Spinal cord (tissue), 10 donors: Measurements from ENCODE around the gene OR10J5. TPM values are rescaled to one million over a fixed set of nuclear protein-coding genes. Genes with fewer than 3 reads are reported as not detected.
"Not testable (repeated sequence)": the region's sequence is repeated elsewhere in the genome, so short reads cannot be mapped to it uniquely, and the experiment has no call there.

Source experiments
- DNase-seq, 6 donors: peaks; one replicate each; pipeline versions ENCODE4 v3.0.0 to v3.0.0-alpha.2; 2013 to 2015; ENCODE audit warnings: low spot score in 6 of 6, low read depth in 4 of 6
- H3K27ac ChIP-seq: one replicate; pipeline ENCODE4 v1.5.1; 2013; ENCODE audit warnings: low read depth, low read length, control low read depth
- H3K27me3 ChIP-seq: one replicate; pipeline ENCODE4 v1.6.1; 2013; ENCODE audit warnings: low read length; ENCODE audit not compliant: control insufficient read depth, insufficient read depth
- H3K36me3 ChIP-seq: one replicate; pipeline ENCODE4 v1.6.1; 2013; ENCODE audit warnings: low read length; ENCODE audit not compliant: control insufficient read depth, insufficient read depth
- H3K4me1 ChIP-seq: one replicate; pipeline ENCODE4 v1.6.1; 2013; ENCODE audit warnings: low read length; ENCODE audit not compliant: control insufficient read depth, insufficient read depth
- H3K4me3 ChIP-seq: one replicate; pipeline ENCODE4 v1.5.1; 2013; ENCODE audit warnings: low read depth, low read length, control low read depth
- H3K9me3 ChIP-seq: one replicate; pipeline ENCODE4 v1.6.1; 2013; ENCODE audit warnings: low read length; ENCODE audit not compliant: control insufficient read depth, insufficient read depth
- WGBS: methylation state at CpG from one replicate; pipeline ENCODE4 v1.1.5; 2013; ENCODE audit warnings: missing lambda C conversion rate; ENCODE audit not compliant: insufficient coverage; 5-methylcytosine and 5-hydroxymethylcytosine counted together
- polyA plus RNA-seq, 2 donors: library from polyadenylated mRNA; unstranded; fragments of 120-200 nt; gene quantifications; one replicate each; pipeline ENCODE4 v1.2.1, GENCODE V29; 2013; ENCODE audit not compliant: insufficient read length in 2 of 2
- total RNA-seq, 2 donors: library from RNA; depleted of rRNA in 1 of 2; stranded (reverse); fragments of 120-200 nt in 1 of 2; fragments of >200 nt in 1 of 2; gene quantifications; one replicate each; pipeline versions ENCODE4 v1.2.3 to v1.2.4, GENCODE V29; 2013 to 2014
- donor health status: healthy.

The OR10J5 gene
- total and polyA plus RNA-seq, 4 donors = not detected

DNA sequence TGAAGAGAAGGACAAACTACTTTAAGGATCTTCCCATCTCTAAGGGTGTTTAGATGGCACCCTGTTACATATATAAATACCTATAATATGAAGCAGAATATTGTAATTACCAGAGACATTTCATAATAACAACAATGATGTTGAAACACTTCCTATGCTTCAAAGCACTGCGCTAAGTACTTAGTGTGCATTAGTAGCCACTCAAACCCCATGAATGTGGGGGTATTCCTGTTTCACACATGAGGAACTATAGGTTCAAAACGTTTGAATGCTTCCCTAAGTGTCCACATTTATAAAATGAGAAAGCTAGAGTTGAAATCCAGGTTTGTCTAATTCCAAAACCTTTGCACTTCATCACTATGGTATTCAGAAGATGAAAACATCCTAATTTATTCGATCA is 18.5 kb upstream of the OR10J5 start:
- Histone ChIP-seq H3K9me3 (no peaks in the 10 kb centered on the region), H3K27ac (no peak overlapping the region), H3K27me3 (no peaks in the 10 kb centered on the region), H3K36me3 (no peaks in the 10 kb centered on the region), H3K4me3 (no peak overlapping the region), H3K4me1 (no peaks in the 10 kb centered on the region)
- no CpG with 5 or more reads among the region's 3 CpGs for WGBS
- DNase-seq = no peak

DNA sequence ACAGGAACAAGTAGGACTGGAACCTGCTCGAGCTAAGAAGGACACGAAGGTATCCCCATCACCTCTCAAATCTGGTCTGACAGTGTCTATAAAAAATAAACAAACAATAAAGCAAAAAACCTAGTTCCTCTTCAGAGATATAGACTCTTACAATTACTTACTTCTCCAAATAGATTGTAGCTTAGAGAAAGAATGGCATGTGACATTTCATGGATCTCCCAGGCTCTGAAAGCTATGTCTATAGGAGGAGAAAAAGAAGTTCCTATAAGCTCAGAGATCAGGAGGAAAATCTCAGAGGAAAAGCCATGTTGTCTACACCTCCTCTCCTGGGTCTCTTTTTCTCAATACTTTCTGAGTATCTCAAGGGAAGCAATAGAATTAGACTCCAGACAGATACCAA is 12.3 kb upstream of the OR10J5 start:
- DNase-seq = no peak
- Histone ChIP-seq H3K9me3 (no peaks in the 10 kb centered on the region), H3K4me3 (no peak overlapping the region), H3K27me3 (no peaks in the 10 kb centered on the region), H3K4me1 (no peaks in the 10 kb centered on the region), H3K36me3 (no peaks in the 10 kb centered on the region), H3K27ac (no peak overlapping the region)
- no CpG with 5 or more reads among the region's 2 CpGs for WGBS

DNA sequence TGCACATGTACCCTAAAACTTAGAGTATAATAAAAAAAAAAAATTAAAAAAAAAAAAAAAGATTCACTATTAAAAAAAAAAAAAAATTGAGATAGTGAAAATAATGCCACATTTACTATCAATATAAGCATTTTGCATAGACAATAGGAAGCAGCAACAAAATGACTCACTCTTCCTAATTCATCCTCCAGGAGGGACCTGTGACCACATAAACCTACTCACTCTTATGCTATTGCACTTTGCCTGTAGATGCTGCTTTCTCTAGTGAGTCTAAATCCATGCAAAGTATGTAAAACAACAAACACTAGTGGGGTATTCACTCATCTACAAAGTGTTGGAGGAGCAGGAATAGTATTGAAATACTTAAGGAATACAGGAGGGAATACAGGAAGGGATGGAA is 2.9 kb downstream of the OR10J5 start:
- Histone ChIP-seq H3K4me1 (no peaks in the 10 kb centered on the region), H3K27me3 (no peaks in the 10 kb centered on the region), H3K9me3 (peaks cover 1% of the 10 kb centered on the region), H3K4me3 (no peak overlapping the region), H3K36me3 (no peaks in the 10 kb centered on the region), H3K27ac (no peak overlapping the region)
- no peak for DNase-seq

DNA sequence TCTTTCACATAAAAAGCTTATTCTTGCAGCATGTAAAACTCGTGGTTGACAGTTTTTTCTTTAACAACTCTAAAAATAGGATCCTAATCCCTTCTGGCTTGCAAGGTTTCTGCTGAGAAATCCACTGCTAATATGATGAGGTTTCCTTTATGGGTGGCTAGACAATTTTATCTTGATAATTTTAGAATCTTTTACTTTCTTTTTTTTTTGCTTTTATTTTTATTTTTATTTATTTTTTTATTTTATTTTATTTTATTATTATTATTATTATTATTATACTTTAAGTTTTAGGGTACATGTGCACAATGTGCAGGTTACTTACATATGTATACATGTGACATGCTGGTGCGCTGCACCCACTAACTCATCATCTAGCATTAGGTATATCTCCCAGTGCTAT is 11.0 kb downstream of the OR10J5 start:
- H3K4me1 ChIP-seq, H3K36me3 ChIP-seq, H3K4me3 ChIP-seq, DNase-seq, H3K27ac ChIP-seq, H3K27me3 ChIP-seq, H3K9me3 ChIP-seq: not testable (repeated sequence)
- no CpG with 5 or more reads among the region's 2 CpGs for WGBS

DNA sequence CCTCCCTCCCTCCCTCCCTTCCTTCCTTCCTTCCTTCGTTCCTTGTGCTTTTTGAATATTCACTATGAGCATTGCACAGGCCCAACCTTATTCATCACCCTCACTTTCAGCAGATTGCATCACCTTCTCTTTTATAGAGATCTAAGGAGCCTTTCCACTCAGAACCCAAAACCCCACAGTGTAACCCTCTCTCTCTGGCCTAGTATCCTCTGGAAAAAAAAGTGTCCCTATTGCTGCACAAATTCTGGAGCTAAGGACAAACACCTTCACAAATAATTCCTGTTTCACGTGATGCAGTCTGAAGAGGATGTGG is 25.6 kb downstream of the OR10J5 start:
- Histone ChIP-seq H3K27ac (no peak overlapping the region), H3K27me3 (no peaks in the 10 kb centered on the region), H3K4me3 (no peak overlapping the region), H3K9me3 (peaks cover 7% of the 10 kb centered on the region), H3K4me1 (no peaks in the 10 kb centered on the region), H3K36me3 (no peaks in the 10 kb centered on the region)
- 75% methylated on average over 1 of the region's 2 CpGs for WGBS
- no peak for DNase-seq

DNA sequence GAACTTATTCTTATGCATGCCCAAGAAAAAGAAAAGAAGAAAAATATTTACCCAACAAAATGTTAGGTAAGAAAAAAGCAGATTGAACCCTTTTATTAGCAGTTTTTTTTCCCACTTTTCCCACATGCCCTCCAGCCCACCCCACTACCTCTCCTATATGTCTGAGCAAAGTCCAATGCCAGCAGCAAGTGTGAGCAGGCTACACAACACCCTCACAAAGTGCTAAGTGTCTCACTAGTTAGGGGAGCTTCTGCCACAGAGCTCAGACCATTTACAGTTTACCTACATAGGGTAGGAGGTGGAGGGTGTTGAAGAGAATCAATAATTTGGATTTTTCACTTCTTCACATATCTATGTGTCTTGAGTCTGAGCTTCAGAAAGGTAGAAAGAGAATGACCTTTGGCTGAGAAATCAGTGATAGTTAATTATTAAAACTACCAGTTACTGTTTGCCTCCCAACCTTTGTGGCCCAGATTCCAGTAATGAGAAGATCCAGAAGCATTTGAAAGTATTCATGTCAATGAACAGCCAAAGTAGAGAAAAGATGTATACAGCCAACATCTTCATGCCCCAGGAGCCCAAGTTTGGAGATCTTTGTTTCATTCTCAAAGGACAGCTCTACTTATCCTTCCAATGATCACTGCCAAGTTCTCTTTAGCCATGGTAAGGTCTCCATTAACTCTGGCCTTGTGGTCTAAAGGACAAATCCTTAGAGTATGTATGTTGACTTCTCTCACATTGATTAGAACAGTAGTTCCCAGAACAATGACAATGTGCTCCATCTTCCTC is 26.2 kb downstream of the OR10J5 start:
- peaks cover 7% of the 10 kb centered on the region for H3K9me3 ChIP-seq
- H3K4me3 ChIP-seq = no peak overlapping the region
- H3K27ac ChIP-seq = no peak overlapping the region

DNA sequence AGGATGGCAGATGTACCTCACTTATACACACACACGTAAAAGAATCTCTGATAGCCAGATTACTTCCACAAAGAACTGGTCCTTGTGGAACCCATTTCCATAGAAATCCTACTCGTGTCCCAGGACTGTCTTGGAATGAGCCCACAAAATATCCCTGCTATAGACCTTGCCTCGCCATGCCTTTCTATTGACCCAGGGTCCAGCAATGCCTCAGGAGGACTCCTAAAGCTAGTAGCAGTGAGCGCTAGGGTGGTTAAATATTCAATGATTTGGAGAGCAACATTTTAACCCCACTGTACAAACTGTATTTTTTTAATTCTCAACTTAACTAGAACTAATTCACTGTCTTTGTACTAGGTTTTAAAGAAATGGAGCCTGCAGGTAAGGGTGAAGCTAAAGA is 26.9 kb downstream of the OR10J5 start:
- H3K4me3 ChIP-seq = no peak overlapping the region
- no peaks in the 10 kb centered on the region for H3K27me3 ChIP-seq
- no peak overlapping the region for H3K27ac ChIP-seq
- H3K4me1 ChIP-seq = no peaks in the 10 kb centered on the region
- DNase-seq = no peak
- 14% methylated on average over 2 of the region's 4 CpGs for WGBS
- H3K36me3 ChIP-seq = no peaks in the 10 kb centered on the region
- peaks cover 7% of the 10 kb centered on the region for H3K9me3 ChIP-seq

More for the DNA sequence above, 26.2 kb downstream of the OR10J5 start:
- no peak for DNase-seq
- Histone ChIP-seq H3K4me1 (no peaks in the 10 kb centered on the region), H3K36me3 (no peaks in the 10 kb centered on the region), H3K27me3 (no peaks in the 10 kb centered on the region)

DNA sequence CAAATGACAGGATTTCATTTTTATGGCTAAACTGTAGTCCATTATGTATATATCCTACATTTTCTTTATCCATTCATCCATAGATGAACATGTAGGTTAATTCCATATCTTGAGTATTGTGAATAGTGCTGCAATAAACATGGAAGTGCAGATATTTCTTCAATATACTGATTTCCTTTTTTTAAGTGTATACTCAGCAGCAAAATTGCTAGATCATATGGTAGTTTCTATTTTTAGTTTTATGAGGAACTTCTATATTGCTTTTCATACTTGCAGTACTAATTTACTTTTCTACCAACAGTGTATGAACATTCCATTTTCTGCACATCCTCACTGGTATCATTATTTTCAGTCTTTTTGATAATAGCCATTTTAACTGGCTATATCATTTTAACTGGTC is 30.1 kb downstream of the OR10J5 start:
- Histone ChIP-seq H3K4me1 (no peaks in the 10 kb centered on the region), H3K27me3 (no peaks in the 10 kb centered on the region), H3K9me3 (peaks cover 7% of the 10 kb centered on the region), H3K27ac (no peak overlapping the region), H3K36me3 (no peaks in the 10 kb centered on the region), H3K4me3 (no peak overlapping the region)
- no peak for DNase-seq

DNA sequence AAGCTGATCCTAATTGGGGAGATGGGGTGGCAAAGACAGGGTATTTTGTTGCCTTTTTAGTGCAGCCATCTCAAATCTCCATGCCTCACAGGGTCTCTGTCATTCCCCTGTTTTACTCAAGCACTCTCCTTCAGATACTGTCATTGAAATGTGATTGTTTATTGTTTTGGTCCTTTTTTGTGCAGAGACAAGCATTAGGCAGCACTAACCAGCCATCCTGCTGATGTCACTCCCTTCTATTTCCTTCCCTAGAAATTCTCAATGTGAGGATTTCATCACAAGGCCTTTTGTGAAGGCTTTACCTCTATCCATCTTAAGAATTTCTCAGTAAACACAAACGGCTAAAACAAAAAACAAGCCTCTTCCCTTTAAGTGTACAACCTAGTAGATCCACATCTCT is 34.7 kb downstream of the OR10J5 start:
- no peak overlapping the region for H3K4me3 ChIP-seq
- peaks cover under 1% of the 10 kb centered on the region for H3K9me3 ChIP-seq
- DNase-seq = no peak
- no CpG with 5 or more reads among the region's 1 CpG for WGBS
- H3K27ac ChIP-seq = no peak overlapping the region
- H3K36me3 ChIP-seq = no peaks in the 10 kb centered on the region
- H3K27me3 ChIP-seq = no peaks in the 10 kb centered on the region
- H3K4me1 ChIP-seq = no peaks in the 10 kb centered on the region

DNA sequence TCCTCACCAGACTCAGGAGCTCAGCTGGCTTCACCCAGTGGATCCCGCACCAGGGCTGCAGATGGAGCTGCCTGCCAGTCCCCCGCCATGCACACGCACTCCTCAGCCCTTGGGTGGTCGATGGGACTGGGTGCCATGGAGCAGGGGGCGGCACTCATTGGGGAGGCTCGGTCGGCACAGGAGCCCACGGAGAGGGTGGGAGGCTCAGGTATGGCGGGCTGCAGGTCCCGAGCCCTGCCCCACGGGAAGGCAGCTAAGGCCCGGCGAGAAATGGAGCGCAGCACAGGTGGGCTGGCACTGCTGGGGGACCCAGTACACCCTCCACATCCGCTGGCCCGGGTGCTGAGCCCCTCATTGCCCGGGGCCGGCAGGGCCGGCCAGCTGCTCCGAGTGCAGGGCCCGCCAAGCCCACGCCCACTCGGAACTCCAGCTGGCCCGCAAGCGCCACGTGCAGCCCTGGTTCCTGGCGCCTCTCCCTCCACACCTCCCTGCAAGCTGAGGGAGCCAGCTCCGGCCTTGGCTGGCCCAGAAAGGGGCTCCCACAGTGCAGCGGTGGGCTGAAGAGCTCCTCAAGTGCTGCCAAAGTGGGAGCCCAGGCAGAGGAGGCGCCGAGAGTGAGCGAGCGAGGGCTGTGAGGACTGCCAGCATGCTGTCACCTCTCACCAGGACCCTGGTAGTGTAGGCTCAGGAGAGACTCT is 41.1 kb downstream of the OR10J5 start:
- H3K27ac ChIP-seq, H3K4me3 ChIP-seq, H3K4me1 ChIP-seq, H3K9me3 ChIP-seq, DNase-seq, H3K27me3 ChIP-seq, H3K36me3 ChIP-seq: not testable (repeated sequence)
- 94% methylated on average over 28 of the region's 33 CpGs for WGBS
